Astrocyte of the spinal cord (primary cell): Measurements from ENCODE around the gene PFKFB1.

ENCODE experiments used
- DNase-seq: peaks from one replicate; pipeline ENCODE4 v3.0.0; 2011; ENCODE audit warnings: low read depth, low spot score
- H3K4me3 ChIP-seq: 2 replicates; pipeline ENCODE4 v1.5.1; 2011; ENCODE audit warnings: low read depth, mild to moderate bottlenecking, low read length, moderate library complexity
- in situ Hi-C: cut with HindIII; loops from 2 replicates; pipeline ENCODE4 v1.10.0; 2017; ENCODE audit warnings: low sequenced_read_pairs
- TF ChIP-seq, protein P1 (sequence below): IDR thresholded peaks from 2 replicates; pipeline ENCODE4 v1.5.1; 2012; ENCODE audit warnings: low read depth, mild to moderate bottlenecking, low read length, inconsistent platforms

The PFKFB1 gene

DNA sequence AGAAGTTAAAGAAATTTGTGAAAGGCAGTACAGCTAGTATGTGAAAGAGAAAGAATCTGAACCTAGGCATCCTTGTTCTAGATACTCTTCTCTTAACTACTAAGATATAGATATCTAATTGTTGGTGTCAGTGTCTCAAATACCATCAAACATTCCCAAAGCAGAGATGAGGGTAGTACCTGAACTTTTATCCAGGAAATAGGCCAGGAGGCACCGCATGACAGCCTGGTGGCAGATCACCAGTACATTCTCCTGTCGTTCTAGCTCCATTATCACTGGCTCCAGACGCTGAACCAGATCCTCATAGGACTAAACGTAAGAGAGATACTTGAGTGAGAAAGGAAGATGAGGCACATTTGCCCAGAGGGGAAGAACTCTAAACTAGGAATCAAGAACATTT lies 56.6 kb downstream of the PFKFB1 start:
- TF ChIP-seq, protein P1, sequence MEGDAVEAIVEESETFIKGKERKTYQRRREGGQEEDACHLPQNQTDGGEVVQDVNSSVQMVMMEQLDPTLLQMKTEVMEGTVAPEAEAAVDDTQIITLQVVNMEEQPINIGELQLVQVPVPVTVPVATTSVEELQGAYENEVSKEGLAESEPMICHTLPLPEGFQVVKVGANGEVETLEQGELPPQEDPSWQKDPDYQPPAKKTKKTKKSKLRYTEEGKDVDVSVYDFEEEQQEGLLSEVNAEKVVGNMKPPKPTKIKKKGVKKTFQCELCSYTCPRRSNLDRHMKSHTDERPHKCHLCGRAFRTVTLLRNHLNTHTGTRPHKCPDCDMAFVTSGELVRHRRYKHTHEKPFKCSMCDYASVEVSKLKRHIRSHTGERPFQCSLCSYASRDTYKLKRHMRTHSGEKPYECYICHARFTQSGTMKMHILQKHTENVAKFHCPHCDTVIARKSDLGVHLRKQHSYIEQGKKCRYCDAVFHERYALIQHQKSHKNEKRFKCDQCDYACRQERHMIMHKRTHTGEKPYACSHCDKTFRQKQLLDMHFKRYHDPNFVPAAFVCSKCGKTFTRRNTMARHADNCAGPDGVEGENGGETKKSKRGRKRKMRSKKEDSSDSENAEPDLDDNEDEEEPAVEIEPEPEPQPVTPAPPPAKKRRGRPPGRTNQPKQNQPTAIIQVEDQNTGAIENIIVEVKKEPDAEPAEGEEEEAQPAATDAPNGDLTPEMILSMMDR = no peak
- no peak for DNase-seq

DNA sequence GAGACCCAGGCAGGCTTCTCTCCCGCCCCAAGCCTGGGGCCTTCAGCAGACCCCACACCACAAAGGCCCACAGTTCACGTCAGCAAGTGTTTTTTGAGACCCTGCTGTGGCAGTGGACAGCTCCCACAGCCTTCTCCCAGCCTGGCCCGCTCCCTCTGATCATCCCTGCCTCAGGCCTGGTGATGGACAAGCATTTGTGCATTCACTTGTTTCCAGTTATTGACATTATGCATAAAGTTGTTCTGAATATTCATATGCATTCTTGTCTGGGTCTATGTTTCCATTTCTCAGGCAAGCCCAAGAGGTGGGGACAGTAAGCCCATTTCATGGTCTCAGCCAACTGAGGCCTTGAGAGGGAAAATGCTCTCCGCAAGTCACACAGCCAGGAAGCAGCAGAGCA lies 58.7 kb downstream of the PFKFB1 start:
- no peak overlapping the region for H3K4me3 ChIP-seq
- DNase-seq = no peak
- TF ChIP-seq, protein P1 = no peak
- in situ Hi-C loops = no loop called here

More for the DNA sequence above, 56.6 kb downstream of the PFKFB1 start:
- in situ Hi-C loops = no loop called here
- no peak overlapping the region for H3K4me3 ChIP-seq

DNA sequence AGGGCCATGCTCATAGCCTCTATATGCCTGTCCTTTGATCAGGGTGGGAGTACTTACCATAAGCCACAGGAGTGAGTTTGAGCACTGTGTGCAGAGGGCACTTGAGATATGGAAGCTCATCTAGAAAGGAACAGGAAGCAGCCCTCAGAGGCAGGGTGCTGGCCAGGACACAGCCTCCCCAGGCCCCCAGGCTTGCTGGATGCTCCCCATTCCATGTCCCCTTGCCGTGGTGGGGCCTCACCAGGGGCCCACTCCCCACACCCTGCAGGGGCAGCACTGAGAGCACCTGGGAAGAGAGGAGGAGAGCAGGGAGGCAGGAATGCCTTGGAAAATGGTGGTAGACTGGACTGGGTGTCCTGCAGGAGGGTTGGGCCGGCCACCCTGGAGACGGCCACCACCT lies 59.1 kb downstream of the PFKFB1 start:
- in situ Hi-C loops = no loop called here
- TF ChIP-seq, protein P1 = no peak
- H3K4me3 ChIP-seq = no peak overlapping the region
- no peak for DNase-seq

DNA sequence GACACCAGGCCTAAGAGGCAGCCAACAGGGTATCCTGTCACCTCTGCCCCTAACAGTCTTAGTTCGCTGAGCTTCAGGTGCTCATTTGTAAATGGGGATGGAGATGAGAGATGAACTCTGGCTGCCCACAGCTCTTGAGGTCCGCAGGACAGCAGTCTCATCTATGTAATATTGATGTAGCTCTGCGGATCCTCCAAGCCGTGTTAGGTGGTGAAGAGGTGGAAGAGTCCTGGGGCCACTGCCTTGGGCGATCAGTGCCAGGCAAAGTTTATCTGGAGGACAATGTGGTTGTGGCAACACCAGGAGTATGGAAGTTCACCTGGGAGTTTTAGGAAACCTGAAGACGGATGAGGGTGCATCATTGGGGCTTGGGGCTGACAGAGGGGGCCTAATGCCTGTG lies 59.9 kb downstream of the PFKFB1 start:
- H3K4me3 ChIP-seq = no peak overlapping the region
- in situ Hi-C loops = no loop called here
- TF ChIP-seq, protein P1 = no peak
- no peak for DNase-seq

DNA sequence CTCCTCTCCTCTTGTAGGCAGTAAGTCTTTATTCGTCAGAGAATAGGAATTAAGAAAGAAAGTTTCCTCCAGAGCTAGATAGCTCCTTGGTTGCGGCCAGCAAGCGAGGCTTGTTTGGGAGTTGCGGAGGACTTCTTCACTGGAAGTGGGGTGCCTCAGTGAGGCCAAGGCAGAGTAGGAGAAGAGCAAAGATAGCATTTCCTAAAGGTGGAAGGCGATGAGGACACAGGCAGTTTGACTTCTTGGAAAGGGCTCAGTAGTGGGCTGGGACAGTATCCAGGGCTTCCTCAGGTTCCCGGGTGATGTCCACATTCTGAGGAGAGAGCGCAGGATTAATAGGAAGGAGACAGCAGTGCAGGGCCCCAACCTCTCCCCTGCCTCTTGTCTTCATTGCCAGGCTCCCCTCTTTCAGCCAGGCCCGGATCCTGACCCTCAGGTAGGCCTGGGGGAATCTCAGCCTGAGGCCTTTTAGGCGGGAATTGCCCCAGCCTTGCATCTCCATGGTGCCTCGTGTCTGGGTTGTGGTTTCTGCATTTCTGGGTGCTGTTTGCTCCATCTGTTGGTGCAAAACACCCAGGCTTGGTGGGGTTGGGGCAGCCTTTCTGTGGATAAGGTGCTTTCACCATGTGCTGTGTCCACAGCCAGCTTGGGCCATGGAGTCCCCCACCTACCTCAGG lies 60.7 kb downstream of the PFKFB1 start:
- in situ Hi-C loops = no loop called here
- TF ChIP-seq, protein P1 = no peak
- H3K4me3 ChIP-seq = no peak overlapping the region
- no peak for DNase-seq

DNA sequence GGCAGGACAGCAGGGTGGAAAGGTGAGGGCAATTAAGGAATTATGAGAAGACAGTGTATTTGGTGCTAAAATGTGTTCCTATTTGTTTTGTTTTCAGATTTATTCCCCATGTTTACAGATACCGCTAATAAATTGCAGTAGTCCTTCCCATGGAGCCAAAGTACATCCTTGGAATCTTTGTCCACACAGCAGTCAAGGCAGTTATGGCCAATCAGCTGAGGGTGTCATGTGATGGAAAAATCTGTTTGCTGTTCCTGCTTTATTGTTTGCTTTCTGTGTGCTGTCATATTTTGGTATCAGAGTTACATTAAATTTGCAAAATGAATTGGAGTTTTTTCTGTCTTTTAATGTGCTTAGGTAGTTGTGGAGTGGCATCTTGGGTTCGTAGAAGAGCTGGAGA lies 62.9 kb downstream of the PFKFB1 start:
- no peak for DNase-seq
- in situ Hi-C loops = no loop called here
- no peak overlapping the region for H3K4me3 ChIP-seq
- TF ChIP-seq, protein P1 = no peak
